Stimulated activated CD8-positive, alpha-beta memory T cell treated with anti-CD3 and anti-CD28 coated beads, Interleukin-12 subunit alpha, Interleukin-12 subunit beta, amount 100 ng/mL, for 24 hours (primary cell): ENCODE data around the gene AP1S1.
"Not testable (repeated sequence)": the region's sequence is repeated elsewhere in the genome, so short reads cannot be mapped to it uniquely, and the experiment has no call there.

Experiments used
- DNase-seq: peaks from one replicate; pipeline ENCODE4 v3.0.0-alpha.2; 2020; ENCODE audit errors: extremely low read depth

Gene AP1S1

GRCh38 chr7:101153969-101154692 is at the start of gene AP1S1:
TSS of gene AP1S1 (plus strand) at chr7:101154476. CDS start at chr7:101154515, 39 bp downstream.
- DNase-seq, result peak; percentile 77

- no peak for DNase-seq
Measured at GRCh38 chr7:101104799-101105198, 49.5 kb upstream of the AP1S1 start.

DNA sequence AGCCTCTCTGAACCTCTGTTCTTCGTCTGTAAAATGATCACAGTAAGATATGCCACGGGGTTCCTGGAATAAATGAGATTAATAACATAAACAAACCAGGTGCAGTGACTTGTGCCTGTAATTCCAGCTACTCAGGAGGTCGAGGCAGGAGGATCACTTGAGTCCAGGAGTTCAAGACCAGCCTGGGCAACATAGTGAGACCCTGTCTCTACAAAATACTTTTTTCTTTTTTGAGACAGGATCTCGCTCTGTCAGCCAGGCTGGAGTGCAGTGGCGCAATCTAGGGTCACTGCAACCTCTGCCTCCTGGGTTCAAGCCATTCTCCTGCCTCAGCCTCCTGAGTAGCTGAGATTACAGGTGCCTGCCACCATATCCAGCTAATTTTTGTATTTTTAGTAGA is 49.0 kb upstream of the AP1S1 start:
- DNase-seq, result not testable (repeated sequence)

DNA sequence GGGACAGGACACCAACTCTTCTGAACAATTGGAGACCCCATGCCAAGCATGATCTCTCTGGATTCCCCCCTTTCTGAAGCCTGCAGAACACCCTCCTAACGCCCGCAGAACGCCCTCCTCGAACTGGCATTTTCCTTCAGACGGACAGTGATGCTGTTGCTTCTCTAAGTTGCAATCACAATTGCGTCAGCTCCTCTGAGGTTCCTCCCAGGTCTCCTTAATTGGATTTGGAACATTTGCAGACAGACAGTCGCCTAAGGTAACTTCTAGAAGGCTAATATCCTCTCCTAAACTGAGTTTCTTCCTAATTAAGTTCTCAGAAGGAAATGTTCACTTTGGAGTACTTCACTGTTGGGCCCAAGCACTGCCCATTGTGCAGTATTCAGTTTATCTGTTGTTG is 47.9 kb upstream of the AP1S1 start:
- no peak for DNase-seq

DNA sequence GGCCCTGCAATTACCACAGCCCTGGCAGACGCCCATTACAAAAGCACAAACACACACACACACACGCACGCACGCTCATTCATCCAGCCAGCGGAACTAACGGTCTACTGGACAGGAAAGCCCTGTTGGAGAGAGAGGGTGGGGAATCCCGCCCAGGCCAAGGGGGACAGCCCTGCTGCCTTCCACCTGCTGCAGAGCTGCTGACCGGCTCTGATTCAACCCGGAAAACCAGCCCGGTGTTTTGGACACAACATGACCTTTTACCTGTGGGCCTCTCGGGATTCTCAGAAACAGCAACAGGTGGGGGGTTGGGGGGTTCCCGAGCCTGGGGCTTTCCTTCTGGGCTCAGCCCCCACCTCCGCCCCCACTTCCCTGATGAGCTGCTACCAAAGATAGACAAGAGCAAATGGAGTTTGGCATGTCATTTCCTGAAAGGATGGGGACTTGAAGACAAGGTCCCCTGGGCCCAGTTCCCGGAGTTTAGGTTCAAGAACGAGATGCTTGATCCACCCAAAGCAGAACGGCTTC is 45.9 kb upstream of the AP1S1 start:
- DNase-seq, result no peak

DNA sequence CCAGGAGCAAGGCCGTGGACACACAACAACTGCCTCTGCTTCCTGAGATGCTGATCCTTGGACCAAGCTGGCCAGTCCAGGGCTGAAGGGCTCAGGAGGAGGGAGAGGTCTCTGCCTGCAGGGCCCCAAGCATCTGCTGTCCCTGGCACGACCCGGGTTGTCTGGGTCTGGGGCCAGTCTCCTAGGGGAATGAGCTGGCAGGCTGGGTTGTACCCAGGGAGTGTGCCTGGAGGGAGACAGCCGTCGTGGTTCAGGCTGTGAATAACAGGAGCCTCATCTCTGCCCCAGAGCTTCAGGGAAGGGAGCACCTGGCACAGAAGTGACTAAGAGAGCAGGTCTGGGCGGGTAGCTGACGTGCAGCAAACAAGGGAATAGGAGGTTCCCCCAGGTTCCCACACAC is 45.3 kb upstream of the AP1S1 start:
- DNase-seq, result no peak

- no peak for DNase-seq
Measured at GRCh38 chr7:101109368-101109767, 44.9 kb upstream of the AP1S1 start.

GRCh38 chr7:101111261-101111660 is 43.0 kb upstream of the AP1S1 start:
- no peak for DNase-seq

DNA sequence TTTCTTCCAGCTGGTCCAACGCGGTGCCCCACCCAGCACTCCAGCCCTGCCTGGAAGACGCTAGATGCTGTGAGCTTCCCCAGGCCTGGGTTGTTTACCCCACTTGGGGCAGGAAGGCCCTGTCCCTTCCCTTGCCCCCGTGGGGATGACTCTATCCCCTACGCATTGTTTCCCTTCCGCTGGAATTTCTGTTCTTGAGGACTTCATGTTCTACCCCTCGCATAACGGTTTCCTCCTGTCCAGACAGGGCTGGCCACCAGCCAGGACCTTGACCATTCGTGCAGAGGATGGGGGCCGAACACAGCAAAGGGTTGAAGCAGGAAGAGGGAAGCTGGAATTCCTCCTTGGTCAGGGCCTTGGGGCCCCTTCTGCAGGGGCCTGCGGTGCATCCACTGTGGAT is 42.0 kb upstream of the AP1S1 start:
- no peak for DNase-seq

GRCh38 chr7:101113140-101113539 is 41.1 kb upstream of the AP1S1 start:
- DNase-seq, result not testable (repeated sequence)

- no peak for DNase-seq
Measured at GRCh38 chr7:101113836-101114235, 40.4 kb upstream of the AP1S1 start.

GRCh38 chr7:101114492-101114891 is 39.8 kb upstream of the AP1S1 start:
- no peak for DNase-seq

DNA sequence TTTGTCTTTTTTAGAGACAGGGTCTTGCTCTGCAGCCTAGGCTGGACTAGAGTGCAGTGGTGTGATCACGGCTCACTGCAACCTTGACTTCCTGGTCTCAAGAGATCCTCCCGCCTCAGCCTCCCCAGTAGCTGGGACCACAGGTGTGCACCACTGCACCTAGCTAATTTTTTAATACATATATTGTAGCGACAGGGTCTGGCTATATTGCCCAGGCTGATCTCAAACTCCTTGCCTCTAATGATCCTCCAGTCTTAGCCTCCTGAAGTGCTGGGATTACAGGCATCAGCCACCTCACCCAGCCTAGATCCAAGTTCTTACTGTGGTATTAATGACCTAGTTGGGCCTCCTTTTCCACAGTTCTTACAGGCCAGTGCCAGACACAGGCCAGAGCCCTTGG is 39.1 kb upstream of the AP1S1 start:
- DNase-seq, result no peak

DNA sequence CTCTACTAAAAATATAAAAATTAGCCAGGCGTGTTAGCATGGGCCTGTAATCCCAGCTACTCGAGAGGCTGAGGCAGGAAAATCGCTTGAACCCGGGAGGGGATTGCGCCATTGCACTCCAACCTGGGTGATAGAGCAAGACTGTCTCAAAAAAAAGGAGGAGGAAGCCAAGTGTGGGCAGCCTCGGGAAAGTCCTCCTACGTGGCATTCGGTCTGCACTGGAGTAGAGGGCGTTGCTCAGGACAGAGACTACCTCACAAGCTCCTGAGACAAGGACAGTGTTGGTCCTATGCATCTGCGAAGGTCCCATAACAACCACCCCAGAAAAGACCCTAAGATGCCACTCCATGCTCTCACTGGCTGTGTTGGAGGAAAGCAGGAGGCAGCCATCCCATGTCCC is 37.4 kb upstream of the AP1S1 start:
- DNase-seq, result no peak

GRCh38 chr7:101118856-101119255 is 35.4 kb upstream of the AP1S1 start:
- DNase-seq, result no peak

DNA sequence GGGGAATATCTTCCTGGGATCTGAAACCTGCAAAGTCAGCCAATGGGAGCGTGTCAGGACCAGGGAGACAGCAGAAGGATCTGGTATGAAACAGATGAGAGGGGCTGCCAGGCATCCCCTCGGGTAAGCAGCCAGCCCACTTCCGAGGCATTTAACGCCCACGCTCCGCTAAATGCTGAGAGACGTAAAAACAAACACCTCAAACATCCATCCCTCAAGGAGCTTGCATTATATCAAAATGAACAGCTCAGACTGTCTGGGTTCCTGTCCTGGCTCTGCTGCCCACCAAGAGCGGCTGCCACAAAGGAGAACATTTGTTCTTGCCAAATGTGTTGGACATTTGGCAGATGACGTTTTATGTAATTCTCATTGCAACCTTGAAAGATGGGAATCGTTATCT is 34.4 kb upstream of the AP1S1 start:
- no peak for DNase-seq

- DNase-seq, result no peak
Measured at GRCh38 chr7:101120315-101120714, 34.0 kb upstream of the AP1S1 start.

DNA sequence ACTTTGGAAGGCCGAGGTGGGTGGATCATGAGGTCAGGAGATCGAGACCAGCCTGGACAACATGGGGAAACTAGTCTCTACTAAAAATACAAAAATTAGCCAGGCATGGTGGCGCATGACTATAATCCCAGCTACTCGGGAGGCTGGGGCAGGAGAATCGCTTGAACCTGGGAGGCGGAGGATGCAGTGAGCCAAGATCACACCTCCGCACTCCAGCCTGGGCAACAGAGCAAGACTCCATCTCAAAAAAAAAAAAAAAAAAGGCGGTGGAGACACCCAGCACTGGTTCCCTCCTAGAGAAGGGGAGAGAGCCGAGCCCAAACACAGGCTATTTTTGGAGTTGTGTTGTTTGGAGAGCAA is 32.7 kb upstream of the AP1S1 start:
- DNase-seq, result not testable (repeated sequence)

DNA sequence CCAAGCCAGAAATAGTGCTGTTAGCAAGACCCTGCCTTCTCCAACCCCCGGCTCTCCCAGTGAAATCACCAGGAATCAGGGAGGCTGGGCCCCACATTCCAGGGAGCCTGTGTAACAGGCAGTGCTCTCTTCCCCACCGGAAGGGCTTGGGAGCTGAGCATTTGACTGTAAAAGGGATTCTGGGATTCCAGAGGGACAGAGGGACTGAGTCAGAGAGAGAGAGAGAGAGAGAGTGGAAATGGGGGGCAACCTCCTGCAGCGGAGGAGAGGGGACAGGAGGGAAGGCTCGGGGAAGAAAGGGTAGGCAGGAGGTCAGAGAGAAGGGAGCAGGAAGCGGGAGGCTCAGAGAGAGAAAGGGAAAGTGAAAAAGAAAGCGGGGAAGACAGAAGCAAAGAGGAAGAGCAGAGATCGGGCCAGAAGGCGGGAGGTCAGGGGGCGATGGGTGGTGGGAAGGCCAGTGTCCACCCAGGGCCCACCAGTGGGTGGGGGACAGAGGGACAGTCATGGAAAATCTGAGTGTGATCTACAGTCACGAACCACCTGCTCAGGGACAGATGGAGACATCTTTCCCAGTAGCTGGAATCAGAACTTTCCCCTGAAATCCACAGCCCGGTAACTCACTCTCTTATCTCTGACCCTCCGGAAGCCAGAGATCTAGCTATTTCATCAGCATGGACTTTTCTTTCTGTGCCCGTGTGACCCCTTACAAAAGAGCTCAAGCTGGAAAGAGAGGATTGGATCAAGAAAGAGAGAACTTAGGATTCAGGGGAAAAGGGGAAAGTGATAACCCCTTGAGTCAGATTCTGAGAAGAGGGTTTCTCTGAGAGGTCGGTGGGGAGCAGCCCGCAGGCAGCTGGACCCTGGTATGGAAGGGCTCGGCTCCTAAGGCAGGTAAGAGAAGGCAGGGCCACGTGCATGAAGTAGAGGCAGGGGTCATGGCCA is 32.0 kb upstream of the AP1S1 start:
- DNase-seq, result no peak

- no peak for DNase-seq
Measured at GRCh38 chr7:101122933-101123702, 31.2 kb upstream of the AP1S1 start.

GRCh38 chr7:101123703-101124068 is 30.6 kb upstream of the AP1S1 start:
- DNase-seq, result no peak
